ENCODE results near the gene ITGB6. TPM values are rescaled to one million over a fixed set of nuclear protein-coding genes. Genes with fewer than 3 reads are reported as not detected.
A peak's percentile ranks its signal among the peaks of the same experiment; 100 is the strongest.

The ITGB6 gene
- polyA plus RNA-seq, 2 of the 4 experiments (the other 2 are of a cell fraction) = 4.2 to 5.0 TPM

- TF ChIP-seq REST (IDR thresholded peaks at IDR 0.05) (no peak), HOXA7 (CRISPR knock-in tag; IDR thresholded peaks at IDR 0.05) (no peak), ZSCAN20 (CRISPR knock-in tag; IDR thresholded peaks at IDR 0.05) (no peak), NR3C1 (IDR thresholded peaks at IDR 0.05) (no peak), MAFK (IDR thresholded peaks at IDR 0.05; ENCODE audit: partially characterized antibody) (no peak), EP300 (IDR thresholded peaks at IDR 0.05) (peak in 1 of 2 experiments; percentile 38; a peak in 1 of 5 replicates), BCL3 (IDR thresholded peaks at IDR 0.05) (no peak), TFCP2L1 (CRISPR knock-in tag; IDR thresholded peaks at IDR 0.05) (no peak), SREBF2 (IDR thresholded peaks at IDR 0.05) (no peak)
Measured at GRCh38 chr2:160229591-160229990, 29.5 kb upstream of the ITGB6 start (continued).

GRCh38 chr2:160228141-160228917 lies 28.3 kb upstream of the ITGB6 start:
- FAIRE-seq (peak; percentile 77), ATAC-seq (peak; percentile 51 to 72; a peak in 4 of 6 replicates), DNase-seq (ENCODE audit: low read depth in 1 of 2, low spot score in 1 of 2) (peak; percentile 58 to 92)
- TF ChIP-seq RARB (CRISPR knock-in tag; IDR thresholded peaks at IDR 0.05) = peak; percentile 77
- TF ChIP-seq JUNB (IDR thresholded peaks at IDR 0.05) = peak; percentile 87
- no peak; the same call in 1 of the 2 replicates for TF ChIP-seq HOXA7 (CRISPR knock-in tag; IDR thresholded peaks at IDR 0.05)
- peak; percentile 76 for TF ChIP-seq FOSL2 (IDR thresholded peaks at IDR 0.05)
- TF ChIP-seq FOSL2 (CRISPR knock-in tag; IDR thresholded peaks at IDR 0.05) = peak; percentile 95
- 0 out of 3 replicates have a peak, but pooled peaks have one; percentile 26 for TF ChIP-seq SMC3 (IDR thresholded peaks at IDR 0.05)
- peak; percentile 97 for TF ChIP-seq MAFK (IDR thresholded peaks at IDR 0.05; ENCODE audit: partially characterized antibody)
- no peak for TF ChIP-seq RNF2 (IDR thresholded peaks at IDR 0.05; ENCODE audit: borderline replicate concordance, low read depth)
- TF ChIP-seq NFE2L2 (conservative IDR thresholded peaks at IDR 0.05; ENCODE audit: low read length) = peak; percentile 77
- 0 out of 2 replicates have a peak, but pooled peaks have one; percentile 30 for TF ChIP-seq PBX3 (IDR thresholded peaks at IDR 0.05)
- peak in 1 of 2 experiments; percentile 36; a peak in 1 of 4 replicates for TF ChIP-seq CEBPB (IDR thresholded peaks at IDR 0.05)
- TF ChIP-seq JUN (IDR thresholded peaks at IDR 0.05) = peak; percentile 20 to 70; a peak in 2 of 5 replicates
- 0 out of 2 replicates have a peak, but pooled peaks have one; percentile 34 for TF ChIP-seq MYC (IDR thresholded peaks at IDR 0.05; ENCODE audit: borderline replicate concordance, low read length)
- peak; percentile 86; the same call in 1 of the 2 replicates for TF ChIP-seq GATA3 (IDR thresholded peaks at IDR 0.05; ENCODE audit: borderline replicate concordance)
- TF ChIP-seq E2F6 (IDR thresholded peaks at IDR 0.05; ENCODE audit: borderline replicate concordance, low read depth) = no peak
- TF ChIP-seq TFCP2L1 (CRISPR knock-in tag; IDR thresholded peaks at IDR 0.05) = no peak
- TF ChIP-seq BCL3 (IDR thresholded peaks at IDR 0.05) = peak; percentile 33; the same call in 1 of the 3 replicates
- TF ChIP-seq RAD21 (conservative IDR thresholded peaks at IDR 0.05 in 1 of 2, IDR thresholded peaks at IDR 0.05 in 1 of 2) = peak; percentile 20 to 24; a peak in 3 of 5 replicates
- TF ChIP-seq EP300 (IDR thresholded peaks at IDR 0.05) = peak; percentile 69 to 72; a peak in 3 of 5 replicates
- 0 out of 3 replicates have a peak overlapping the region, but pooled peaks have one; percentile 5 for H3K4me3 ChIP-seq
- H3K27ac ChIP-seq = peak overlapping the region; percentile 88 to 97
- WGBS (ENCODE audit: missing lambda C conversion rate) = 1% methylated on average over 5 of the region's 5 CpGs
- ChIA-PET CTCF (interaction anchor here (1.7 to 3.7 kb wide), 4 partner anchors 18 to 118 kb away, joined by 5 to 26 read pairs (median 10); no protein-coding TSS in a partner anchor), POLR2A (interaction anchor here (1.5 to 2.2 kb wide), 2 partner anchors 13 to 23 kb away, joined by 3 to 7 read pairs; no protein-coding TSS in a partner anchor)
- no peaks in the 10 kb centered on the region for H3K9me3 ChIP-seq
- H3K4me1 ChIP-seq = peaks cover 91% of the 10 kb centered on the region
- peak overlapping the region; percentile 73 for H3K4me2 ChIP-seq

All from A549 (cell line).